ENCODE data around the gene PTCD2. TPM values are rescaled to one million over a fixed set of nuclear protein-coding genes. Genes with fewer than 3 reads are reported as not detected.

PTCD2 gene
- total and polyA plus RNA-seq, 2 of the 8 experiments (the other 6 are each of a cell fraction or from before 2014, with no cell fraction given), result 7.3 to 15.4 TPM

DNA sequence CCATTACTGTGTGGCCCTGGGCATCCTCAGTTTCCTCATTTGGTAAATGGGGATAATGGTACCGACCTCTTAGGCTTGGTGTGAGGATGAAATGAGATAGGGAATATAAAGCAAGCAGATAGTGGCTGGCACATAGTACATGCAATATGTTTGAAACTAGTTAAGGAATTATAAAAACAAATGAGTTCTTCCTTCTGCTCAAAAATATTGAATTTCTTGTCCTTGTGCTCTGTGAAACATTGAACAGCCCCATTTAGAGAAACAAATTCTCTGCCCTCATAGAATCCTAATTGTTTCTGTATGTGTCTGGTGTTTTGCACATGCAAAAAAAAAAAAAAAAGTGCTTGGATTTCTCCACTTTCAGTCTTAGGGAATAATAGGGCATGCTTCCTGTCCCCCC, 39.7 kb downstream of the PTCD2 start (continued):
- TF ChIP-seq BACH1 (IDR thresholded peaks at IDR 0.05; ENCODE audit: low read length) (no peak), TAF7 (optimal IDR thresholded peaks at IDR 0.05; ENCODE audit: borderline replicate concordance, low read depth, low read length) (no peak), RFX5 (IDR thresholded peaks at IDR 0.05; ENCODE audit: borderline replicate concordance, low read depth, low read length) (no peak), KDM5A (IDR thresholded peaks at IDR 0.05; ENCODE audit: low read length) (no peak), CBX5 (IDR thresholded peaks at IDR 0.05; ENCODE audit: low read depth, low read length) (no peak)

Data from H1 (cell line).